ENCODE results near the gene ZBED3.
"Not testable (repeated sequence)": the region's sequence is repeated elsewhere in the genome, so short reads cannot be mapped to it uniquely, and the experiment has no call there.

Gene ZBED3, protein sequence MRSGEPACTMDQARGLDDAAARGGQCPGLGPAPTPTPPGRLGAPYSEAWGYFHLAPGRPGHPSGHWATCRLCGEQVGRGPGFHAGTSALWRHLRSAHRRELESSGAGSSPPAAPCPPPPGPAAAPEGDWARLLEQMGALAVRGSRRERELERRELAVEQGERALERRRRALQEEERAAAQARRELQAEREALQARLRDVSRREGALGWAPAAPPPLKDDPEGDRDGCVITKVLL

DNA sequence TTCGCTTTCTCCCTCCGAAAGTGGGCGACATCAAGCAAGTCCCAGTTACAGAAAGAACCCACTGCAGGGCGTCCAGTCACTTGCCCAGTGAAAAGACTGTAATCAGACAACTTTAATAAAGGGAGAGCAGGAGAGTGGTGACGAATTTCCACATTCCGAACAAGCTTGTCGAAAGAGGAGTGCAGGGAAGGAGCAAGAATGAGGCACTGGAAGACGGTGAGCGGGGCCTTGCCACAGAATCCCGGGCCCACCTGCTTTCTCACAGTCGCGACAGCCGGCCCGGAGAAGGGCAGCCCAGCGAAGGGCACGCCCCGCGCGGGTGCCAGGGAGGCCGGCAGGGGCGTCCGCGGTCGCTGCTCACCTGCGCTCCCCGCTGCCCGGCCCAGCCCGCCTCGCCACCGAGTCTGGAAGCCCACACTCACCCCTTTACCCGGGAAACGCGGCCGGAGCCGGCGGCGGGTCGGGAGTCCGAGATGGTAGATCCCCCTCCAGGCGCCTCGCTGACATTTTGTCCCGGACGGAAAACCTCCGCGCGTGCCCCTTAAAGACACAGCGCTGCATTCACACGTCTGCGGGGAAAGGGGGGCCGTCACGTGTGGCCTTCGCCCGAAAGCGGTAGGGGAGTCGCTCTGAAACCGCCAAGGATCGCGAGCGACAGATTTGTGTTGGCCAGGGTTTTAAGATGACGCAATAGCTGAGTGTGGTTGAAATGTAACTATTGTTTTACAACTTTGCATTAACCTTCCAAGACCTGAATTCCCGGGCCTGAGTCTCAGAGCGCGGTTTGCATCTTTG lies at the start of gene ZBED3:
Gene ZBED3 (minus strand): TSS at position 597 of the 795 bp plus-strand sequence. CDS start 9,407 bp downstream, outside the sequence.
- peak; percentile 35 for DNase-seq (ENCODE audit: low read depth)

DNA sequence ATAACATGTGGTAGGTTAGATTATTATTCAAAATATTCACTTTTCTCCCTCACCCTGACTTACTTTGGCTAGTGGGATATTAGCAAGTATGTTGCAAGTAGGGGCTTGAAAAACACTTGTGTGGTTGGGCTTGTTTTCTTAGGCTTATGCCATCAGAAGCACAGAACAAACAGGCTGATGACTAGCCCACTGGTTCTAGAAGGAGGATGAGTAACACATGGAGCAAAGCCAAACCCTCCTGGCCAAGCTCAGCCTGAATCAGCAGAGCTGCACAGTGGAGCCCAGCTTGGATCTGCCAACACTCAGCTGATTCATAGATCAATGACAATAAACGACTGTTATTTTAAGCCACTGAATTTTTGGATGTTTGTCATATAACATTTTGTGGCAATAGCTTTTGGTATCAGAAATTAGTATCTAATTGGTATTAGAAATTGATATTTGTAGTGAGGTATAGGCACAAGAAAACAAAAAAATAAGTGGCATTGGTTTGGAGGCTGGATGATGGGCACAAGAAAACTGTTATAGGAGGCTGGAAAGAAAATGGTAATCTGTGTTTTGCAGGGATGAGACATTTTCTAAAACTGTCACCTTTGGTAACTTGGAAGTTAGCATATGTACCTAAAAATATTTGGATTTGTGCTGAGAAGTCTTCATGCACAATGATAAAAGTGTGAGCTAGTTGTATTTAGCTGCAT lies 46.1 kb upstream of the ZBED3 start:
- no peak for DNase-seq (ENCODE audit: low read depth)

DNA sequence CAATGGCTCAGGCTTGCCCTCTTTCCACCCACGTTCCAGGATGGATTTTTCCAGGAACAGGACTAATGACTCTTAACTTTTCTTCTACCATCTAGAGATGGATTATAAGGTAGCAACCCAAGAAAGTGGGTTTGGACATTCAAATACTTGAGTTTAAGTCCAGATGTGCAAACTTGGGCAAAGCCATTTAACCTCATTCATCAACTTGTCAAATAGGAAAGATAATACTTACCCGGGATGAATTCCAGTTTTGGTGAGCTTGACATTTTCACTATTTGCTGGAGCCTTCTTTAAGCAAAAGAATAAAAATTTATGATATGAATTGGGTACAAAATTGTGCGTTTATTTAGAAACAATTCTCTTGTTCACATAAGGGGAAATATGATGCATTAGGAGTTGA lies 44.3 kb upstream of the ZBED3 start:
- DNase-seq (ENCODE audit: low read depth): no peak

GRCh38 chr5:77129391-77129990 lies 42.4 kb upstream of the ZBED3 start:
- peak; percentile 4 for DNase-seq (ENCODE audit: low read depth)

GRCh38 chr5:77128411-77129061 lies 41.5 kb upstream of the ZBED3 start:
- no peak for DNase-seq (ENCODE audit: low read depth)

DNA sequence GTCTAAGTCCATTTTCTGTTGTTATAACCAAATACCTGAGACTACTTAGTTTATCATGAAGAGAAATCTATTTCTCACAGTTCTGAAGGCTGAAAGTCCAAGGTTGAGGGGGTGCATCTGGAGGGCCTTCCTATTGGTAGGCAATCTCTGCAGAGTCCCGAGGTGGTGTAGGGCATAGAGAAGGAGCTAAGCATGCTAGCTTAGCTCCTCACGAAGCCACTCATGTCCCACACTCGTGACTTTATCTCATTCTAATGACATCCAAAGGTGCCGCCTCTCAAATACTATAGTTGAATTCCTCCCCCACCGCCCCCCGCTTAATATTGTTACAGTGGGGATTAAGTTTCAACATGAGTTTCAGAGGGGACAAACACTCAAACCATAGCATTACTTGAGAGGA lies 36.0 kb upstream of the ZBED3 start:
- DNase-seq (ENCODE audit: low read depth): no peak

GRCh38 chr5:77120706-77121105 lies 33.6 kb upstream of the ZBED3 start:
- DNase-seq (ENCODE audit: low read depth): no peak

GRCh38 chr5:77120086-77120485 lies 33.0 kb upstream of the ZBED3 start:
- no peak for DNase-seq (ENCODE audit: low read depth)

GRCh38 chr5:77117161-77117560 lies 30.1 kb upstream of the ZBED3 start:
- no peak for DNase-seq (ENCODE audit: low read depth)

DNA sequence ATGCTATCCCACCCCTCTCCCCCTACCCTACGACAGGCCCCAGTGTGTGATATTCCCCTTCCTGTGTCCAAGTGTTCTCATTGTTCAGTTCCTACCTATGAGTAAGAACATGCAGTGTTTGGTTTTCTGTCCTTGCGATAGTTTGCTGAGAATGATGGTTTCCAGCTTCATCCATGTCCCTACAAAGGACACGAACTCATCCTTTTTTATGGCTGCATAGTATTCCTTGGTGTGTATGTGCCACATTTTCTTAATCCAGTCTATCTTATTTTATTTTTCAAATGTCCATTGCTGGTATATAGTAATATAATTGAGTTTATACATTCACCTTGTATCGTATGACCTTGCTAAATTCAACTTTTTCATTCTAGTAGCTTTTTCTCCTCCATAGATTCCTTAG lies 19.9 kb upstream of the ZBED3 start:
- not testable (repeated sequence) for DNase-seq (ENCODE audit: low read depth)

GRCh38 chr5:77104813-77105212 lies 17.7 kb upstream of the ZBED3 start:
- no peak for DNase-seq (ENCODE audit: low read depth)

DNA sequence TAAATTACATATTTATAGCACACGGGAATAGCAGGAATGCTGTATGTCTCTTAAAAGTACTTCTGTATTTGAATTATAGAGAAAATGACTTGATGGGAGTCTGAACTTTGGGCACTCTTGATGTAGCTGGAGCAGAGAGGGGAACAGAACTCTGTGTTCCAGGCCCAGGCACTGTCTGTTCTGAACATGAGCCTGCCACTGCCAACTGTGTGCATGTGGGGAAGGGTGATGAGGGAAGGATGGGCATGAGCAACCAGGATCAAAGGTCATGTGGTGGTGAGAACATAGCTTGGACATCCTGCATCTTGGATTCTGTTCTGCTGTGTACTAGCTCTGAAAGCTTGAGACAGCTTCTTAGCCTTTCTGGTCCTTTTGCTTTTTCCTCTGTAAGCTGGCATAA lies 16.4 kb upstream of the ZBED3 start:
- DNase-seq (ENCODE audit: low read depth): no peak

DNA sequence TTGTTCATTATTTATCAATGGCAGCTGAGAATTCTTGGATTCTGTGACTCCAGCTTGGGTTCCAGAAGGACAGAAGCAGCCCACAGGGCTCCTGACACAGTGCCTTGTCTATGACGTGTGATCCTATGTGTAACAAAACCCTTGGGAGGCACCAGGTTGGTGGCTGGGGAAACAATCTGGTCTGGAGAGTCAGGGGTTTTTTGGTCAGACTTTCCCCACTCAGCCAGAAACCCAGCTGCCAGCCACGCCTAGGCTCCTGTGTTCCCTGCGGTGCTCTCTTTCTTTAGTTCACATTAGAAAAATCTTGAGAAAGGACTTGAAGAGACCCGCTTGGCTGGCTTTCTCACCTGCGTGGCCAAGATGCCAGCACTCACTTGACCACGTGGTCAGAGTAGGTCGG lies 15.5 kb upstream of the ZBED3 start:
- no peak for DNase-seq (ENCODE audit: low read depth)

- no peak for DNase-seq (ENCODE audit: low read depth)
Measured at GRCh38 chr5:77101298-77101697, 14.2 kb upstream of the ZBED3 start.

- DNase-seq (ENCODE audit: low read depth): no peak
Measured at GRCh38 chr5:77095189-77095588, 8.1 kb upstream of the ZBED3 start.

DNA sequence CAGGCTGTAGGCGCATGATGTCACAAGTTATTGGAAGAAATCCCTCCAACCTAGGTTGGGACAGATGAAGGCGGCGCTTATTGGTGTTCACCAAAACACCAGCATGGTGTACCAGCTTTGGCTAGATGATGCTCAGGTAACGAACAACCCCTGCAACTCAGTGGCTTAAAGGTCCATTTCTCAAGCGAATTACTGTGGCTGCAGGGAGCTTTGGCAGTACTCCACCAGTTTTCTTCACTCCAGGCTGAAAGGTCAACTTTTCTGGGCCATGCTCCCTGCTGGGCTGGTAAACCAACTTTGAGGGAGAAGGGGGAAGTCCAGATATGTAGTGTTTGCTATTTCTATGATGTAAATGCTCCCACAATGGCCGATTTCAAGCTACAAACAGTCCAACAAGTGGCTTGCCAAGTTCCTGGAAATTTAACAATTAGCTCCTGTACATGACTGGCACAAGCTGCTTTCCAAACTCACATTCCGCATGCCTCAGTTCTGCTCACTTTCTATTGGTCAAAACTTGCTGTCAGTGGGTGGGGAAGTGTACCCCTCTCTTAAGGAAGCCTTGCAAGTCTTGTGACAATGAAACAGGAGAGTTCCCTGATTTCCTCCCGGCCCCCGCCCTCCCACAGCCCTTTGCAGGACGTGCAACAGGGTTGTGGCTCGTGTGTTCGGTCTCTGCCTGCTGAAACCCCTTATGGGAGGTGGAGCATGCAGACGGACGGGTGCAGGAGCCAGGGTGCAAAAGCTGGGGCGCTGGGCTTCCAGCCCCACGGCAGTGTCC lies 588 bp upstream of the ZBED3 start:
- DNase-seq (ENCODE audit: low read depth): no peak

DNA sequence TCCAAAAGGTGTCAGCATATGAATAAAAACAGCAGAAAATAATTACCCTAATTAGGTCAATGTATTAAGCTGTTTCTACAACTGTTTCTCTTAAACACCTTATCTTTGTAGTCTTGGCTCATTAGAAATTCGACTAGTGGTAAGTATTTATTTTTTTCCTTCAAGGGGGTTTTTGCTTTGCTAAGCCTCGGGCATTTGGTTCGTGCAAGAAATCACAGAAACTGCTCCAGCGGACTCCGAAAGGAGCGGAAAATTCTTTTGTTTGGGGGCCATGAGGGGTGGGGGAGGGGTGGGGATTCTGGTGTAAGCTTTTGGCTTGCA lies 757 bp downstream of the ZBED3 start:
- no peak for DNase-seq (ENCODE audit: low read depth)

DNA sequence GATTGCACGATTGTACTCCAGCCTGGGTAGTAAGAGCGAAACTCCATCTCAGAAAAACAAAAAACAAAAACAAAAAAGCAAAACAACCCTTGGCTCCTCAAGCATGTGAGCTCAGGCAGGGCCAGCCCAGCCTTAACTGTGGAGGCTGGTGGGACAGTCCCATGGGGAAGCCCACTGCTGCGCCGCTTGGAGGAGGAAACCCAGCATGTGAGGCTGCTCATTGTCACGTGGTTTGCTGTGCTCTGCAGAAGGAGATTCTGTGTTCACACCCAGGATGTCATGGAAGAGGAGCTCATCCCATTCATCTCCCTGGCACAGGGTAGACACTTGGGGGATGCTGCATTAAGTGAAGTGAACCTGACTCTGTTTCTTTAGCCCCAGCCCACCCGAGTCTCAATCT lies 4.0 kb downstream of the ZBED3 start:
- DNase-seq (ENCODE audit: low read depth): no peak

DNA sequence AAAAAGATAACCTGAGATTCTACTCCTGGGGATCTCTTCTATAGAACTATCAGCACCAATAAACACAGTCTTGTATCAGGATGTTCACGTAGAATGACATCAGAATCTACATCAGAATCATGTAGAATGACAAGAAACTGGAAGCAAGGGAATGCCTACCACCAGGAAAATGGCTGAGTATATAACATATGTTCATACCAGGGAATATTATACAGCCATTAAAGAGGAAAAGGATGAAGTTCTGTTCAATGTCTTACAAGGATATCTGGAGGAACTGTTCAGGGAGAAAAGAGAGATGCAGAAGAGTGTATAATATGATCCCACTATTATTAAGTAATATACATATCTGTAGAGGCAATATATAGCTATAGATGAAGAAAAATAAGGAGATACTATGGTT lies 4.8 kb downstream of the ZBED3 start:
- DNase-seq (ENCODE audit: low read depth): no peak

GRCh38 chr5:77080905-77081304 lies 6.2 kb downstream of the ZBED3 start:
- DNase-seq (ENCODE audit: low read depth): no peak

DNA sequence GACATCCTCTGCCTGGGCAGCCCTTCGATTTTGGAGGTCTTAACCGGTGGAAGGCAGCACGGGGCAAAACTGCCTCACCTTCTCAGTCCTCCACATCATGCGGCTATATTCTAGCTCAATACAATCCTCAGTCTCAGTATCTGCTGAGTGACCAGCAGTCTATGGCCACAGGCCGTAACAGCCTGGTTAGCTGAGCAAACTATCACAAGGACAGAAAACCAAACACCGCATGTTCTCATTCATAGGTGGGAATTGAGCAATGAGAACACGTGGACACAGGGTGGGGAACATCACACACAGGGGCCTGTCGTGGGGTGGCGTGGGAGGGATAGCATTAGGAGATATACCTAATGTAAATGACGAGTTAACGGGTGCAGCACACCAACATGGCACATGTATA lies 6.6 kb downstream of the ZBED3 start:
- DNase-seq (ENCODE audit: low read depth): not testable (repeated sequence)

GRCh38 chr5:77077829-77078176 lies 9.3 kb downstream of the ZBED3 start:
- no peak for DNase-seq (ENCODE audit: low read depth)

Measured in CMK (cell line).